K562 (cell line): Measurements from ENCODE around the gene HEXD. TPM values are rescaled to one million over a fixed set of nuclear protein-coding genes. Genes with fewer than 3 reads are reported as not detected.

Source experiments
- BRD4 ChIP-seq: fragments of 200-600 bp; sonication (generic); IDR thresholded peaks from 2 replicates; pipeline ENCODE4 v1.6.1; 2017; ENCODE audit warnings: inconsistent platforms
- CREB3 ChIP-seq: fragments of 450-650 bp; conservative IDR thresholded peaks from 2 replicates; pipeline ENCODE4 v1.6.1; 2016; ENCODE audit warnings: missing genetic modification characterization, low read depth, mild to moderate bottlenecking, missing compliant biosample characterization, moderate library complexity
- CXXC5 ChIP-seq: fragments of 250-450 bp; sonication (Bioruptor Pico); IDR thresholded peaks from 2 replicates; pipeline ENCODE4 v1.8.0; 2022; ENCODE audit warnings: inconsistent platforms, mild to moderate bottlenecking, moderate library complexity
- E2F1 ChIP-seq: sonication (generic); formaldehyde crosslinking; IDR thresholded peaks from 2 replicates; pipeline ENCODE4 v1.8.1; 2023; ENCODE audit warnings: mild to moderate bottlenecking, missing genetic modification reagents, moderate library complexity
- ELF4 ChIP-seq: fragments of 450-650 bp; formaldehyde crosslinking; IDR thresholded peaks from 2 replicates; pipeline ENCODE4 v1.4.0; 2022; ENCODE audit warnings: missing genetic modification characterization
- ETS1 ChIP-seq: conservative IDR thresholded peaks from 2 replicates; pipeline ENCODE4 v1.6.1; 2011; ENCODE audit warnings: low read depth, mild to moderate bottlenecking, low read length; ENCODE audit not compliant: control insufficient read depth
- FOXA3 ChIP-seq, 2 experiments: fragments of 450-650 bp in 1 of 2; sonication (generic) in 1 of 2; formaldehyde crosslinking; IDR thresholded peaks in 1 of 2; conservative IDR thresholded peaks in 1 of 2; 2 replicates each; pipeline versions ENCODE4 v1.4.0 to v1.8.0; 2020 to 2022; ENCODE audit warnings: mild to moderate bottlenecking in 2 of 2, missing genetic modification reagents in 1 of 2
- GATAD2A ChIP-seq: fragments of 450-650 bp; IDR thresholded peaks from 2 replicates; pipeline ENCODE4 v1.6.1; 2017
- MCM3 ChIP-seq: fragments of 450-650 bp; IDR thresholded peaks from 2 replicates; pipeline ENCODE4 v1.6.1; 2016
- MITF ChIP-seq: IDR thresholded peaks from 2 replicates; pipeline ENCODE4 v1.6.1; 2014; ENCODE audit warnings: antibody characterized with exemption
- NCOR1 ChIP-seq: fragments of 450-650 bp; IDR thresholded peaks from 2 replicates; pipeline ENCODE4 v1.6.1; 2016; ENCODE audit warnings: mild to moderate bottlenecking, moderate library complexity
- POU5F1 ChIP-seq: fragments of 150-350 bp; IDR thresholded peaks from 2 replicates; pipeline ENCODE4 v1.6.1; 2014; ENCODE audit warnings: borderline replicate concordance, low read length, low read depth, mild to moderate bottlenecking; ENCODE audit not compliant: partially characterized antibody
- SLC30A9 ChIP-seq: fragments of 250-450 bp; sonication (Bioruptor Pico); IDR thresholded peaks from 2 replicates; pipeline ENCODE4 v1.8.0; 2022; ENCODE audit warnings: mild to moderate bottlenecking, moderate library complexity
- SMC3 ChIP-seq: conservative IDR thresholded peaks from 2 replicates; pipeline ENCODE4 v1.6.1; 2011; ENCODE audit warnings: low read depth, low read length, improper control_type of control experiment; ENCODE audit not compliant: insufficient read depth
- TAL1 ChIP-seq: fragments of 450-650 bp; IDR thresholded peaks from 2 replicates; pipeline ENCODE4 v1.6.1; 2016; ENCODE audit warnings: mild to moderate bottlenecking
- TBL1XR1 ChIP-seq, 2 experiments: IDR thresholded peaks; 2 replicates each; pipeline ENCODE4 v1.6.1; 2012; ENCODE audit warnings: improper control_type of control experiment in 2 of 2, low read length in 2 of 2, mild to moderate bottlenecking in 1 of 2
- YY1 ChIP-seq, 3 experiments: IDR thresholded peaks; 2 replicates each; pipeline ENCODE4 v1.6.1; 2011; ENCODE audit warnings: low read length in 2 of 3, mild to moderate bottlenecking in 2 of 3, moderate library complexity in 2 of 3, borderline replicate concordance in 1 of 3, control low read depth in 1 of 3, low read depth in 1 of 3; ENCODE audit not compliant: insufficient read depth in 3 of 3, insufficient replicate concordance in 2 of 3, control insufficient read depth in 1 of 3, insufficient read length in 1 of 3; ENCODE audit errors: extremely low read depth in 1 of 3
- ZC3H4 ChIP-seq: sonication (generic); formaldehyde crosslinking; IDR thresholded peaks from 2 replicates; pipeline ENCODE4 v1.9.0; 2021; ENCODE audit warnings: missing genetic modification reagents, borderline replicate concordance
- ZEB2 ChIP-seq: fragments of 450-650 bp; IDR thresholded peaks from 2 replicates; pipeline ENCODE4 v1.6.1; 2016
- ZNF212 ChIP-seq: fragments of 450-650 bp; formaldehyde crosslinking; IDR thresholded peaks from 2 replicates; pipeline ENCODE4 v1.4.0; 2020; ENCODE audit warnings: mild to moderate bottlenecking
- ZNF444 ChIP-seq: fragments of 250-450 bp; sonication (Bioruptor Pico); IDR thresholded peaks from 2 replicates; pipeline ENCODE4 v1.4.0; 2020; ENCODE audit warnings: mild to moderate bottlenecking, moderate library complexity
- ZNF57 ChIP-seq: fragments of 450-650 bp; formaldehyde crosslinking; IDR thresholded peaks from 2 replicates; pipeline ENCODE4 v1.4.0; 2020; ENCODE audit warnings: mild to moderate bottlenecking, moderate library complexity
- ZSCAN32 ChIP-seq: fragments of 450-650 bp; formaldehyde crosslinking; IDR thresholded peaks from 2 replicates; pipeline ENCODE4 v1.4.0; 2020; ENCODE audit warnings: mild to moderate bottlenecking, moderate library complexity
- polyA plus RNA-seq, 8 experiments: library from polyadenylated mRNA; depleted of rRNA in 4 of 8; stranded (reverse) in 5 of 8; unstranded in 3 of 8; fragments of >200 nt; fragmentation: Nextera tagmentation in 2 of 8; fragmentation: Illumina TruSeq in 1 of 8; extraction: Ambion mirVana in 2 of 8; extraction: Trizol in 1 of 8; gene quantifications; 2 replicates each; pipeline versions ENCODE4 v1.2.1 to v1.2.3, GENCODE V29; 2011 to 2014; ENCODE audit warnings: inconsistent platforms in 1 of 8, missing spikeins in 1 of 8
- total RNA-seq, 7 experiments: library from RNA; depleted of rRNA in 6 of 7; stranded (reverse); fragments of >200 nt in 6 of 7; fragmentation: Illumina TruSeq in 2 of 7; extraction: Trizol in 2 of 7; gene quantifications; 2 replicates each; pipeline versions ENCODE4 v1.2.1 to v1.2.3, GENCODE V29; 2011 to 2021; ENCODE audit warnings: low replicate concordance in 1 of 7

HEXD gene
- total and polyA plus RNA-seq, 9 of the 15 experiments (the other 6 are each of a cell fraction or from before 2014, with no cell fraction given), result 1.0 to 25.3 (median 10.0) TPM

GRCh38 chr17:82457073-82457928 lies 39.2 kb downstream of the HEXD start (continued):
- no peak for TF ChIP-seq E2F1
- TF ChIP-seq CREB3 (tag), result peak; percentile 49; the same call in 1 of the 2 replicates
- no peak for TF ChIP-seq ZC3H4 (CRISPR knock-in tag)
- no peak for TF ChIP-seq ETS1
- no peak for TF ChIP-seq ZNF444 (CRISPR knock-in tag)
- no peak for TF ChIP-seq SLC30A9
- TF ChIP-seq TBL1XR1 (IDR thresholded peaks at IDR 0.05; ENCODE audit: low read length in 2 of 2), result peak in 1 of 2 experiments; percentile 45; a peak in 1 of 4 replicates
- TF ChIP-seq BRD4, result no peak
- no peak for TF ChIP-seq POU5F1
- TF ChIP-seq ELF4 (CRISPR knock-in tag), result 0 out of 2 replicates have a peak, but pooled peaks have one; percentile 44
- 0 out of 2 replicates have a peak, but pooled peaks have one; percentile 10 for TF ChIP-seq GATAD2A
- 0 out of 4 replicates have a peak, but pooled peaks of 1 of the 2 experiments have one; percentile 5 for TF ChIP-seq FOXA3 (CRISPR knock-in tag; conservative IDR thresholded peaks at IDR 0.05 in 1 of 2, IDR thresholded peaks at IDR 0.05 in 1 of 2)
- TF ChIP-seq NCOR1, result peak; percentile 48; the same call in 1 of the 2 replicates
- TF ChIP-seq ZEB2, result peak; percentile 49; the same call in 1 of the 2 replicates
- no peak for TF ChIP-seq ZNF212 (CRISPR knock-in tag)
- TF ChIP-seq MCM3, result no peak
- no peak for TF ChIP-seq ZNF57 (CRISPR knock-in tag)
- TF ChIP-seq TAL1, result 0 out of 2 replicates have a peak, but pooled peaks have one; percentile 10
- TF ChIP-seq YY1 (IDR thresholded peaks at IDR 0.05; ENCODE audit: borderline replicate concordance in 1 of 3, control insufficient read depth in 1 of 3, extremely low read depth in 1 of 3, insufficient read depth in 3 of 3, insufficient read length in 1 of 3, insufficient replicate concordance in 2 of 3, low read depth in 1 of 3, low read length in 2 of 3), result peak in 1 of 3 experiments; percentile 35
- no peak for TF ChIP-seq SMC3
- peak; percentile 14; the same call in 1 of the 2 replicates for TF ChIP-seq CXXC5 (CRISPR knock-in tag)
- TF ChIP-seq ZSCAN32 (CRISPR knock-in tag), result no peak
- no peak for TF ChIP-seq MITF
